T47D (cell line): Measurements from ENCODE around the gene SPRR3.
A peak's percentile ranks its signal among the peaks of the same experiment; 100 is the strongest.

Source experiments
- DNase-seq, 2 experiments: peaks; one replicate each; pipeline versions ENCODE4 v3.0.0 to v3.0.0-alpha.2; 2011 to 2012; ENCODE audit warnings: low read depth in 1 of 2, low spot score in 1 of 2
- JUND ChIP-seq: IDR thresholded peaks from 2 replicates; pipeline ENCODE4 v1.6.1; 2012; ENCODE audit warnings: low read depth
- in situ Hi-C: cut with HindIII; loops from 2 replicates; pipeline ENCODE4 v1.10.0; 2016; ENCODE audit warnings: low sequenced_read_pairs, low pct_unique_long_range_greater_than_20kb

The SPRR3 gene

GRCh38 chr1:153032677-153033308 lies 31.2 kb downstream of the SPRR3 start:
- peak in 1 of 2 experiments; percentile 43 for DNase-seq
- in situ Hi-C loops, result no loop called here
- no peak for TF ChIP-seq JUND

DNA sequence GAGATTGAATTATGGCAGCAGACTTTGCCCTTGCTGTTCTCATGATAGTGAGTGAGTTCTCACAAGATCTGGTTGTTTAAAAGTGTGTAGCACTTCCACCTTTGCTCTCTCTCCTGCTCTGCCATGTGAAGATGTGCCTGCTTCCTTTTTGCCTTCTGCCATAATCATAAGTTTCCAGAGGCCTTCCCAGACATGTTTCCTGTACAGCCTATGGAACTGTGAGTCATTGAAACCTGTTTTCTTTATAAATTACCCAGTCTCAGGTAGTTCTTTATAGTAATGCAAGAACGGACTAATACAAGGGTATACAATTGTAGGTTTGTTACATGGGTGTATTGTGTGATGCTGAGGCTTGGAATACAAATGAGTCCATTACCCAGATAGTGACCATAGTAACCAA lies 33.7 kb downstream of the SPRR3 start:
- in situ Hi-C loops, result no loop called here
- no peak for TF ChIP-seq JUND
- DNase-seq, result no peak

DNA sequence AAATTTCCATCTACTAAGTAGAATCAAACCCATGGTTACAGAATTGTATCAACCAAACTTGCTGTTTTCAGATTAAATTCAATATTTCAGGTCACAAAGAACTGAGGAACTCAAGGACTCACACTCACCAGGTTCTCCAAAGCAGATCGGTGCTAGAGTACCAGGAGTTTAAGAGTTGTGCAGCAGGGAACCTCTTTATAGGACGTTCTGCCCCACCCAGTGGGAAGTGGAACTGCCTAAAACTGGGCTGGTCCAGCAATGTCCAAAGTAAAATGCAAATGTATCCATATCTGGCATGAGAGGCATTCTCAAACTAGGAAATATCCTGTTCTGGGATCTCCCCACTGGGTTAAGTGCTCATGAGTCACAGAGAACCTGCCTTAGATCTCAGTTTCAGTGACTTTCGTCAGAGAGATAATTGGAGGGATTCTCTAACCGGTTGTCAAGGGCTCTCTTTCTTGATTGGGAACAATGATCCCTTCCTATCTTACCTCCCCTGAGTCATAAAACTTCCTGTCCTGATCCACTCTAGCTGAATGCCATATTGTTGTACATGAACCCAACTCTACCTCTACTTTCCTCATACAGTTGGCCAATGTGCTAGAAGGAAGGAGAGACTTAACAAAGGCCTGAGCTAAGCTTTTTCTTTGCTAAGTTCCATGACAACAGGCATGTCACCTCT lies 39.5 kb downstream of the SPRR3 start, which contains the start of gene SPRR2D:
TSS of gene SPRR2D (minus strand) at position 171 of the 682 bp plus-strand sequence. CDS start 774 bp downstream, outside the sequence.
- in situ Hi-C loops, result no loop called here
- TF ChIP-seq JUND, result no peak
- no peak for DNase-seq

DNA sequence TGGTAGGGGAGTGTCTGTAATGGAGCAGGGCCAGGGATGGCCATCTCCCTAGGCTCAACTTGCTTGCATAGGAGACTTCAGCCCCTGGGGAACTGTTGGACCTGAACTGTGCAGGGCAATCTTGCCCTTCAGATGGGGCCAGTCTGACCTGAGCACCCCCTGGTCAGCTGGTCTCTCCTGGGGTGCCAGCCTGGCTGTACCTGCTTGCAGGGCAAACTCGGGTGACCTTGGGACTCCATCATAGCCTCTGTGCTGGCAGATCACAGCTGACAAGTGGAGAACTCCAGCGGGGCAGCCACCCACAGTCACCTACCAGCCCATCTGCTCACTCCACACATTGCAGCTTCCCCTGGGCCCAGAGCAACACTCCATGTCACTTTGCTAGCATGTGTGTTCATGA lies 47.7 kb downstream of the SPRR3 start:
- TF ChIP-seq JUND, result no peak
- DNase-seq, result no peak
- in situ Hi-C loops, result no loop called here
